CD4-positive, alpha-beta memory T cell (primary cell): ENCODE results near the gene PLCL2. TPM values are rescaled to one million over a fixed set of nuclear protein-coding genes. Genes with fewer than 3 reads are reported as not detected.

Source experiments
- CTCF ChIA-PET: fragments of 350-600 bp; sonication (Branson Sonifier 250); formaldehyde crosslinking; loops from one replicate; lab custom pipeline; 2021; ENCODE audit warnings: inconsistent platforms; ENCODE audit not compliant: partially characterized antibody; lab: Charles Lee
- POLR2A ChIA-PET: fragments of 350-600 bp; sonication (Branson Sonifier 250); formaldehyde crosslinking; loops from one replicate; lab custom pipeline; 2021; ENCODE audit not compliant: partially characterized antibody; lab: Charles Lee
- DNase-seq, 5 donors: peaks; one replicate each; pipeline versions ENCODE4 v3.0.0 to v3.0.0-alpha.2; 2020 to 2022; ENCODE audit warnings: mixed read lengths in 1 of 5
- H3K27ac ChIP-seq: one replicate; pipeline ENCODE4 v1.7.0; 2013; ENCODE audit warnings: low read depth, low read length
- H3K27me3 ChIP-seq: 2 replicates; pipeline ENCODE4 v1.7.0; 2013; ENCODE audit warnings: mild to moderate bottlenecking, low read length, moderate library complexity; ENCODE audit not compliant: insufficient read depth
- H3K36me3 ChIP-seq: 2 replicates; pipeline ENCODE4 v1.7.0; 2013; ENCODE audit warnings: mild to moderate bottlenecking, low read length, moderate library complexity; ENCODE audit not compliant: insufficient read depth
- H3K4me1 ChIP-seq: 2 replicates; pipeline ENCODE4 v1.7.0; 2013; ENCODE audit warnings: mild to moderate bottlenecking, low read length, moderate library complexity; ENCODE audit not compliant: insufficient read depth
- H3K4me3 ChIP-seq, 2 donors: one replicate each; pipeline ENCODE4 v1.7.0; 2013; ENCODE audit warnings: low read length in 2 of 2, mild to moderate bottlenecking in 1 of 2
- H3K9me3 ChIP-seq, 2 donors: one replicate each; pipeline ENCODE4 v1.7.0; 2013; ENCODE audit warnings: low read length in 2 of 2, control low read depth in 1 of 2; ENCODE audit not compliant: control insufficient read depth in 1 of 2
- H3K27ac Mint-ChIP-seq, 7 donors: one replicate each; pipeline ENCODE4 v1.8.0; 2020 to 2021; ENCODE audit warnings: mixed read lengths in 7 of 7, mild to moderate bottlenecking in 6 of 7, inconsistent platforms in 3 of 7, moderate library complexity in 3 of 7
- H3K27me3 Mint-ChIP-seq, 2 donors: one replicate each; pipeline ENCODE4 v1.8.0; 2020 to 2021; ENCODE audit warnings: mixed read lengths in 2 of 2
- H3K36me3 Mint-ChIP-seq, 2 donors: one replicate each; pipeline ENCODE4 v1.8.0; 2020 to 2021; ENCODE audit warnings: mixed read lengths in 2 of 2, inconsistent platforms in 1 of 2, mild to moderate bottlenecking in 1 of 2
- H3K4me1 Mint-ChIP-seq, 4 donors: one replicate each; pipeline ENCODE4 v1.8.0; 2020 to 2021; ENCODE audit warnings: mixed read lengths in 4 of 4, mild to moderate bottlenecking in 1 of 4
- H3K4me3 Mint-ChIP-seq, 8 donors: one replicate each; pipeline ENCODE4 v1.8.0; 2020 to 2021; ENCODE audit warnings: mixed read lengths in 8 of 8, mild to moderate bottlenecking in 7 of 8, moderate library complexity in 6 of 8, inconsistent platforms in 3 of 8
- H3K9me3 Mint-ChIP-seq, 8 donors: one replicate each; pipeline ENCODE4 v1.8.0; 2020 to 2021; ENCODE audit warnings: mixed read lengths in 8 of 8, mild to moderate bottlenecking in 5 of 8, inconsistent platforms in 3 of 8, moderate library complexity in 1 of 8
- intact Hi-C: fragments of 100-400 bp; cut with micrococcal nuclease; formaldehyde crosslinking; loops from one replicate; pipeline ENCODE4 v1.15.1; 2023
- polyA plus RNA-seq, 2 donors: library from polyadenylated mRNA; unstranded; fragments of 300-500 nt; fragmentation: Illumina TruSeq; gene quantifications; one replicate each; pipeline ENCODE4 v1.2.3, GENCODE V29; 2021
- total RNA-seq, 2 experiments: library from RNA; stranded (reverse); gene quantifications; one replicate each; pipeline ENCODE4 v1.2.3, GENCODE V29; 2021

PLCL2 gene
- total and polyA plus RNA-seq, 4 experiments from 2014 or later = 64.5 to 89.4 (median 68.1) TPM

- ChIA-PET POLR2A (interaction anchor here (0.6 to 9.5 kb wide), 4 partner anchors 12 to 148 kb away, joined by 3 to 180 read pairs (median 10); no protein-coding TSS in a partner anchor), CTCF (interaction anchor here (0.8 to 3.2 kb wide), 4 partner anchors 12 to 78 kb away, joined by 3 to 9 read pairs (median 5); no protein-coding TSS in a partner anchor)
- peak overlapping the region; percentile 49 to 96 for H3K4me3 ChIP-seq
- H3K36me3 Mint-ChIP-seq = peaks cover 0 to 28% of the 10 kb centered on the region in 2 donors
- peak overlapping the region; percentile 95 to 99 (median 97) for H3K4me3 Mint-ChIP-seq
- peaks cover 57 to 86% (median 66%) of the 10 kb centered on the region in 4 donors for H3K4me1 Mint-ChIP-seq
- H3K9me3 ChIP-seq = no peaks in the 10 kb centered on the region
- H3K27me3 Mint-ChIP-seq = no peaks in the 10 kb centered on the region
- H3K27me3 ChIP-seq = no peaks in the 10 kb centered on the region
- H3K27ac Mint-ChIP-seq = peak overlapping the region; percentile 93 to 98 (median 96)
- H3K36me3 ChIP-seq = no peaks in the 10 kb centered on the region
- intact Hi-C loops = loop anchor here (1.0 to 5.0 kb wide), 4 partner anchors 13 to 264 kb away; no protein-coding TSS in a partner anchor
- DNase-seq = no peak
- H3K9me3 Mint-ChIP-seq = no peaks in the 10 kb centered on the region
- H3K27ac ChIP-seq = peak overlapping the region; percentile 87
- peaks cover 70% of the 10 kb centered on the region for H3K4me1 ChIP-seq
These were observed 3.6 kb downstream of the PLCL2 start for GRCh38 chr3:16888356-16888755.

- Histone ChIP-seq H3K36me3 (no peaks in the 10 kb centered on the region), H3K9me3 (no peaks in the 10 kb centered on the region), H3K4me3 (peak overlapping the region; percentile 49 to 96), H3K4me1 (peaks cover 71% of the 10 kb centered on the region), H3K27ac (peak overlapping the region; percentile 87), H3K27me3 (no peaks in the 10 kb centered on the region)
- intact Hi-C loops = loop anchor here (1.0 to 5.0 kb wide), 4 partner anchors 12 to 263 kb away; no protein-coding TSS in a partner anchor
- no peaks in the 10 kb centered on the region for H3K9me3 Mint-ChIP-seq
- ChIA-PET CTCF (interaction anchor here (0.8 to 3.2 kb wide), 6 partner anchors 11 to 136 kb away, joined by 3 to 9 read pairs (median 3); no protein-coding TSS in a partner anchor), POLR2A (interaction anchor here (0.6 to 9.5 kb wide), 8 partner anchors 12 to 147 kb away, joined by 3 to 180 read pairs (median 4); no protein-coding TSS in a partner anchor)
- H3K4me3 Mint-ChIP-seq = peak overlapping the region; percentile 95 to 99 (median 97)
- peak; percentile 40 to 66 (median 47) for DNase-seq
- no peaks in the 10 kb centered on the region for H3K27me3 Mint-ChIP-seq
- peaks cover 58 to 86% (median 67%) of the 10 kb centered on the region in 4 donors for H3K4me1 Mint-ChIP-seq
- H3K27ac Mint-ChIP-seq = peak overlapping the region; percentile 93 to 98 (median 96)
- peaks cover 0 to 27% of the 10 kb centered on the region in 2 donors for H3K36me3 Mint-ChIP-seq
These were observed 4.2 kb downstream of the PLCL2 start for GRCh38 chr3:16888785-16889607.

GRCh38 chr3:16890597-16891333, 6.0 kb downstream of the PLCL2 start:
- Mint-ChIP-seq H3K9me3 (no peaks in the 10 kb centered on the region), H3K4me1 (peaks cover 66 to 89% (median 75%) of the 10 kb centered on the region in 4 donors), H3K27me3 (no peaks in the 10 kb centered on the region), H3K36me3 (peaks cover 0 to 19% of the 10 kb centered on the region in 2 donors), H3K27ac (peak overlapping the region in 6 of 7 donors; percentile 55 to 96 (median 82)), H3K4me3 (peak overlapping the region; percentile 42 to 99 (median 97))
- no peaks in the 10 kb centered on the region for H3K36me3 ChIP-seq
- intact Hi-C loops = no loop called here
- no peaks in the 10 kb centered on the region for H3K27me3 ChIP-seq
- no peak overlapping the region for H3K4me3 ChIP-seq
- DNase-seq = no peak
- H3K4me1 ChIP-seq = peaks cover 84% of the 10 kb centered on the region
- no peak overlapping the region for H3K27ac ChIP-seq
- no peaks in the 10 kb centered on the region for H3K9me3 ChIP-seq
- CTCF ChIA-PET = interaction anchor here (0.6 to 3.2 kb wide), 4 partner anchors 11 to 231 kb away, joined by 3 to 9 read pairs (median 4); no protein-coding TSS in a partner anchor
- POLR2A ChIA-PET = interaction anchor here (1.6 to 9.5 kb wide), 3 partner anchors 10 to 48 kb away, joined by 7 to 180 read pairs (median 15); no protein-coding TSS in a partner anchor

- peaks cover 94% of the 10 kb centered on the region for H3K4me1 ChIP-seq
- DNase-seq = no peak
- H3K27me3 ChIP-seq = no peaks in the 10 kb centered on the region
- intact Hi-C loops = no loop called here
- CTCF ChIA-PET = interaction anchor here (1.6 kb wide), 1 partner anchor 28 kb away, joined by 4 read pairs; no protein-coding TSS in a partner anchor
- no peaks in the 10 kb centered on the region for H3K9me3 ChIP-seq
- no peaks in the 10 kb centered on the region for H3K36me3 ChIP-seq
- POLR2A ChIA-PET = interaction anchor here (0.6 to 1.4 kb wide), 3 partner anchors 9 to 947 kb away, joined by 3 to 7 read pairs (median 4); partner anchors contain the start of gene PLCL2
- no peaks in the 10 kb centered on the region for H3K9me3 Mint-ChIP-seq
- H3K27ac Mint-ChIP-seq = no peak overlapping the region
- H3K36me3 Mint-ChIP-seq = peaks cover 0 to 3% of the 10 kb centered on the region in 2 donors
- H3K4me3 Mint-ChIP-seq = peak overlapping the region in 2 of 8 donors; percentile 5 to 28
- no peak overlapping the region for H3K4me3 ChIP-seq
- no peak overlapping the region for H3K27ac ChIP-seq
- H3K4me1 Mint-ChIP-seq = peaks cover 79 to 90% (median 86%) of the 10 kb centered on the region in 4 donors
- no peaks in the 10 kb centered on the region for H3K27me3 Mint-ChIP-seq
These were observed 9.0 kb downstream of the PLCL2 start for GRCh38 chr3:16893618-16894200.

- H3K36me3 Mint-ChIP-seq = no peaks in the 10 kb centered on the region
These were observed 11.4 kb downstream of the PLCL2 start for GRCh38 chr3:16896094-16896627.

GRCh38 chr3:16896820-16897219, 12.1 kb downstream of the PLCL2 start:
- no peaks in the 10 kb centered on the region for H3K27me3 ChIP-seq
- Mint-ChIP-seq H3K27ac (peak overlapping the region; percentile 19 to 88 (median 75)), H3K4me3 (peak overlapping the region in 6 of 8 donors; percentile 14 to 84 (median 60)), H3K9me3 (peaks cover 0 to 1% (median 0%) of the 10 kb centered on the region in 8 donors), H3K4me1 (peaks cover 77 to 90% (median 85%) of the 10 kb centered on the region in 4 donors), H3K27me3 (no peaks in the 10 kb centered on the region), H3K36me3 (no peaks in the 10 kb centered on the region)
- H3K27ac ChIP-seq = no peak overlapping the region
- no peak for DNase-seq
- ChIA-PET CTCF (interaction anchor here (0.8 to 2.1 kb wide), 5 partner anchors 11 to 255 kb away, joined by 3 to 5 read pairs (median 3); no protein-coding TSS in a partner anchor), POLR2A (interaction anchor here (1.0 to 1.6 kb wide), 4 partner anchors 10 to 55 kb away, joined by 3 to 8 read pairs (median 4); partner anchors contain the start of gene PLCL2)
- intact Hi-C loops = loop anchor here (1.0 kb wide), 1 partner anchor 11 kb away; no protein-coding TSS in a partner anchor
- H3K4me3 ChIP-seq = no peak overlapping the region
- H3K4me1 ChIP-seq = peaks cover 93% of the 10 kb centered on the region
- H3K9me3 ChIP-seq = no peaks in the 10 kb centered on the region
- no peaks in the 10 kb centered on the region for H3K36me3 ChIP-seq

More at GRCh38 chr3:16896094-16896627, 11.4 kb downstream of the PLCL2 start:
- peaks cover 93% of the 10 kb centered on the region for H3K4me1 ChIP-seq
- H3K4me1 Mint-ChIP-seq = peaks cover 77 to 90% (median 85%) of the 10 kb centered on the region in 4 donors
- peak overlapping the region in 7 of 8 donors; percentile 4 to 84 (median 56) for H3K4me3 Mint-ChIP-seq
- ChIA-PET CTCF (interaction anchor here (0.8 to 2.1 kb wide), 5 partner anchors 10 to 256 kb away, joined by 3 to 5 read pairs (median 3); no protein-coding TSS in a partner anchor), POLR2A (interaction anchor here (1.0 to 1.6 kb wide), 3 partner anchors 10 to 23 kb away, joined by 3 to 8 read pairs (median 4); partner anchors contain the start of gene PLCL2)
- H3K9me3 ChIP-seq = no peaks in the 10 kb centered on the region
- H3K27ac Mint-ChIP-seq = peak overlapping the region in 6 of 7 donors; percentile 50 to 80 (median 66)
- no peaks in the 10 kb centered on the region for H3K36me3 ChIP-seq
- no peaks in the 10 kb centered on the region for H3K27me3 Mint-ChIP-seq
- no peak overlapping the region for H3K27ac ChIP-seq
- H3K27me3 ChIP-seq = no peaks in the 10 kb centered on the region
- no peaks in the 10 kb centered on the region for H3K9me3 Mint-ChIP-seq
- intact Hi-C loops = no loop called here
- DNase-seq = no peak
- H3K4me3 ChIP-seq = no peak overlapping the region
